Trophoblast cell (in vitro differentiated cells and primary cell): ENCODE measurements around the gene MRTFA.
A peak's percentile ranks its signal among the peaks of the same experiment; 100 is the strongest.

ENCODE experiments used
- DNase-seq, 2 donors: peaks; one replicate each; pipeline ENCODE4 v3.0.0-alpha.2; 2016
- H2AFZ ChIP-seq: 2 replicates; pipeline ENCODE4 v1.6.1; 2013; ENCODE audit warnings: low read length, moderate library complexity, mild to moderate bottlenecking; ENCODE audit not compliant: insufficient read depth, poor library complexity
- H2AK5ac ChIP-seq: 2 replicates; pipeline ENCODE4 v1.6.1; 2013; ENCODE audit warnings: mild to moderate bottlenecking, low read length
- H2BK120ac ChIP-seq: 2 replicates; pipeline ENCODE4 v1.6.1; 2013; ENCODE audit warnings: low read length, mild to moderate bottlenecking, moderate library complexity; ENCODE audit not compliant: insufficient read depth, poor library complexity
- H2BK12ac ChIP-seq: 2 replicates; pipeline ENCODE4 v1.6.1; 2013; ENCODE audit warnings: mild to moderate bottlenecking, low read length, moderate library complexity
- H2BK5ac ChIP-seq: 2 replicates; pipeline ENCODE4 v1.6.1; 2013; ENCODE audit warnings: low read length, low read depth, moderate library complexity, mild to moderate bottlenecking; ENCODE audit not compliant: poor library complexity
- H3K14ac ChIP-seq: 2 replicates; pipeline ENCODE4 v1.6.1; 2013; ENCODE audit warnings: mild to moderate bottlenecking, low read length
- H3K18ac ChIP-seq: 2 replicates; pipeline ENCODE4 v1.6.1; 2013; ENCODE audit warnings: mild to moderate bottlenecking, low read length
- H3K23ac ChIP-seq: 2 replicates; pipeline ENCODE4 v1.6.1; 2013; ENCODE audit warnings: low read length
- H3K27ac ChIP-seq: 2 replicates; pipeline ENCODE4 v1.5.1; 2013; ENCODE audit warnings: low read depth, mild to moderate bottlenecking, inconsistent platforms, low read length, moderate library complexity
- H3K27me3 ChIP-seq: 2 replicates; pipeline ENCODE4 v1.6.1; 2013; ENCODE audit warnings: inconsistent platforms, mild to moderate bottlenecking, low read length, moderate library complexity; ENCODE audit not compliant: insufficient read depth
- H3K36me3 ChIP-seq, 2 experiments: 1 replicate in 1 of 2; 2 replicates in 1 of 2; pipeline ENCODE4 v1.6.1; 2013; ENCODE audit warnings: low read length in 2 of 2, mild to moderate bottlenecking in 2 of 2, moderate library complexity in 1 of 2; ENCODE audit not compliant: insufficient read depth in 2 of 2, control insufficient read depth in 1 of 2
- H3K4ac ChIP-seq: 2 replicates; pipeline ENCODE4 v1.6.1; 2013; ENCODE audit warnings: low read depth, mild to moderate bottlenecking, low read length, moderate library complexity
- H3K4me1 ChIP-seq, 2 experiments: 1 replicate in 1 of 2; 2 replicates in 1 of 2; pipeline ENCODE4 v1.6.1; 2013; ENCODE audit warnings: low read length in 2 of 2, mild to moderate bottlenecking in 2 of 2, moderate library complexity in 1 of 2; ENCODE audit not compliant: insufficient read depth in 2 of 2, control insufficient read depth in 1 of 2
- H3K4me2 ChIP-seq: 2 replicates; pipeline ENCODE4 v1.6.1; 2013; ENCODE audit warnings: inconsistent platforms, mild to moderate bottlenecking, low read length, moderate library complexity
- H3K4me3 ChIP-seq: 2 replicates; pipeline ENCODE4 v1.5.1; 2013; ENCODE audit warnings: mild to moderate bottlenecking, low read depth, low read length, inconsistent platforms
- H3K79me1 ChIP-seq: one replicate; pipeline ENCODE4 v1.6.1; 2013; ENCODE audit warnings: low read length
- H3K79me2 ChIP-seq: 2 replicates; pipeline ENCODE4 v1.6.1; 2013; ENCODE audit warnings: low read length, mild to moderate bottlenecking; ENCODE audit not compliant: control insufficient read depth, insufficient read depth, poor library complexity
- H3K9ac ChIP-seq: 2 replicates; pipeline ENCODE4 v1.6.1; 2013; ENCODE audit warnings: mild to moderate bottlenecking, low read length
- H3K9me3 ChIP-seq: 2 replicates; pipeline ENCODE4 v1.6.1; 2013; ENCODE audit warnings: low read depth, mild to moderate bottlenecking, control low read depth, inconsistent platforms, low read length; ENCODE audit not compliant: insufficient read depth
- H4K12ac ChIP-seq: 2 replicates; pipeline ENCODE4 v1.6.1; 2013; ENCODE audit warnings: low read depth, mild to moderate bottlenecking, low read length, moderate library complexity
- H4K8ac ChIP-seq: 2 replicates; pipeline ENCODE4 v1.6.1; 2013; ENCODE audit warnings: low read depth, mild to moderate bottlenecking, low read length, moderate library complexity
- H4K91ac ChIP-seq: one replicate; pipeline ENCODE4 v1.6.1; 2013; ENCODE audit warnings: low read depth, mild to moderate bottlenecking, low read length, moderate library complexity
- WGBS: extraction: QIAGEN DNeasy Blood & Tissue Kit; methylation state at CpG from one replicate; pipeline ENCODE4 v1.1.7; 2013; ENCODE audit warnings: missing lambda C conversion rate; ENCODE audit not compliant: insufficient read length, insufficient coverage; ENCODE audit errors: extremely low coverage; 5-methylcytosine and 5-hydroxymethylcytosine counted together

MRTFA gene

GRCh38 chr22:40425082-40425481 lies 211.4 kb downstream of the MRTFA start:
- H2AFZ ChIP-seq = no peak overlapping the region
- no peak overlapping the region for H4K12ac ChIP-seq
- H3K4me1 ChIP-seq = no peaks in the 10 kb centered on the region
- no peak overlapping the region for H3K14ac ChIP-seq
- no peak overlapping the region for H4K91ac ChIP-seq
- H2BK5ac ChIP-seq = no peak overlapping the region
- no peak overlapping the region for H2BK12ac ChIP-seq
- no peak overlapping the region for H3K4me2 ChIP-seq
- H3K27me3 ChIP-seq = no peaks in the 10 kb centered on the region
- no peak overlapping the region for H3K9ac ChIP-seq
- no peak overlapping the region for H3K23ac ChIP-seq
- H3K18ac ChIP-seq = no peak overlapping the region
- no peaks in the 10 kb centered on the region for H3K9me3 ChIP-seq
- no peak overlapping the region for H4K8ac ChIP-seq
- H3K4me3 ChIP-seq = no peak overlapping the region
- no peak overlapping the region for H2BK120ac ChIP-seq
- DNase-seq = no peak
- no peak overlapping the region for H2AK5ac ChIP-seq
- H3K36me3 ChIP-seq = peaks cover 87 to 99% of the 10 kb centered on the region in 2 experiments
- H3K27ac ChIP-seq = no peak overlapping the region
- no peak overlapping the region for H3K4ac ChIP-seq
- H3K79me1 ChIP-seq = no peaks in the 10 kb centered on the region
- no CpG with 5 or more reads among the region's 5 CpGs for WGBS
- no peaks in the 10 kb centered on the region for H3K79me2 ChIP-seq

- no peak overlapping the region for H2BK120ac ChIP-seq
- H3K79me2 ChIP-seq = no peaks in the 10 kb centered on the region
- H2AK5ac ChIP-seq = no peak overlapping the region
- H3K9me3 ChIP-seq = peaks cover 2% of the 10 kb centered on the region
- no peak overlapping the region for H3K4me2 ChIP-seq
- no peaks in the 10 kb centered on the region for H3K27me3 ChIP-seq
- no CpG with 5 or more reads among the region's 17 CpGs for WGBS
- peaks cover 90 to 99% of the 10 kb centered on the region in 2 experiments for H3K36me3 ChIP-seq
- no peak overlapping the region for H3K18ac ChIP-seq
- no peak overlapping the region for H3K9ac ChIP-seq
- no peak for DNase-seq
- no peak overlapping the region for H4K8ac ChIP-seq
- no peak overlapping the region for H3K14ac ChIP-seq
- no peak overlapping the region for H4K91ac ChIP-seq
- H3K79me1 ChIP-seq = no peaks in the 10 kb centered on the region
- peak overlapping the region; percentile 10 for H3K4me3 ChIP-seq
- H2AFZ ChIP-seq = no peak overlapping the region
- no peak overlapping the region for H2BK12ac ChIP-seq
- no peak overlapping the region for H4K12ac ChIP-seq
- H2BK5ac ChIP-seq = no peak overlapping the region
- H3K4ac ChIP-seq = no peak overlapping the region
- H3K23ac ChIP-seq = no peak overlapping the region
- H3K27ac ChIP-seq = no peak overlapping the region
- H3K4me1 ChIP-seq = no peaks in the 10 kb centered on the region
These were observed 212.5 kb downstream of the MRTFA start for GRCh38 chr22:40423882-40424640.

GRCh38 chr22:40423310-40423688 lies 213.2 kb downstream of the MRTFA start:
- no peak overlapping the region for H4K12ac ChIP-seq
- no peak overlapping the region for H3K4ac ChIP-seq
- H3K79me1 ChIP-seq = no peaks in the 10 kb centered on the region
- H2AK5ac ChIP-seq = no peak overlapping the region
- DNase-seq = no peak
- no CpG with 5 or more reads among the region's 5 CpGs for WGBS
- no peak overlapping the region for H3K18ac ChIP-seq
- no peak overlapping the region for H2AFZ ChIP-seq
- H3K9me3 ChIP-seq = peaks cover 3% of the 10 kb centered on the region
- no peak overlapping the region for H2BK120ac ChIP-seq
- H3K27ac ChIP-seq = no peak overlapping the region
- H3K79me2 ChIP-seq = no peaks in the 10 kb centered on the region
- no peak overlapping the region for H3K4me3 ChIP-seq
- H3K4me1 ChIP-seq = no peaks in the 10 kb centered on the region
- no peak overlapping the region for H2BK5ac ChIP-seq
- H3K36me3 ChIP-seq = peaks cover 90 to 99% of the 10 kb centered on the region in 2 experiments
- H3K23ac ChIP-seq = no peak overlapping the region
- no peak overlapping the region for H4K8ac ChIP-seq
- H2BK12ac ChIP-seq = no peak overlapping the region
- no peak overlapping the region for H3K9ac ChIP-seq
- no peak overlapping the region for H4K91ac ChIP-seq
- H3K4me2 ChIP-seq = no peak overlapping the region
- no peaks in the 10 kb centered on the region for H3K27me3 ChIP-seq
- H3K14ac ChIP-seq = no peak overlapping the region

GRCh38 chr22:40422558-40423309 lies 213.8 kb downstream of the MRTFA start:
- Histone ChIP-seq H3K27me3 (no peaks in the 10 kb centered on the region), H3K4me3 (peak overlapping the region; percentile 23), H2AFZ (no peak overlapping the region), H3K79me1 (no peaks in the 10 kb centered on the region), H3K36me3 (peaks cover 93 to 99% of the 10 kb centered on the region in 2 experiments), H3K14ac (no peak overlapping the region), H3K18ac (no peak overlapping the region), H4K8ac (no peak overlapping the region), H2BK120ac (no peak overlapping the region), H3K4me1 (no peaks in the 10 kb centered on the region), H3K9ac (no peak overlapping the region), H3K27ac (no peak overlapping the region), H3K79me2 (no peaks in the 10 kb centered on the region), H3K23ac (no peak overlapping the region), H4K91ac (no peak overlapping the region), H3K9me3 (peaks cover 3% of the 10 kb centered on the region), H2BK12ac (no peak overlapping the region), H2AK5ac (no peak overlapping the region), H3K4ac (no peak overlapping the region), H2BK5ac (no peak overlapping the region), H4K12ac (no peak overlapping the region), H3K4me2 (no peak overlapping the region)
- WGBS = no CpG with 5 or more reads among the region's 9 CpGs
- DNase-seq = no peak
